ENCODE data around the gene ACTL6B.

Gene ACTL6B

DNA sequence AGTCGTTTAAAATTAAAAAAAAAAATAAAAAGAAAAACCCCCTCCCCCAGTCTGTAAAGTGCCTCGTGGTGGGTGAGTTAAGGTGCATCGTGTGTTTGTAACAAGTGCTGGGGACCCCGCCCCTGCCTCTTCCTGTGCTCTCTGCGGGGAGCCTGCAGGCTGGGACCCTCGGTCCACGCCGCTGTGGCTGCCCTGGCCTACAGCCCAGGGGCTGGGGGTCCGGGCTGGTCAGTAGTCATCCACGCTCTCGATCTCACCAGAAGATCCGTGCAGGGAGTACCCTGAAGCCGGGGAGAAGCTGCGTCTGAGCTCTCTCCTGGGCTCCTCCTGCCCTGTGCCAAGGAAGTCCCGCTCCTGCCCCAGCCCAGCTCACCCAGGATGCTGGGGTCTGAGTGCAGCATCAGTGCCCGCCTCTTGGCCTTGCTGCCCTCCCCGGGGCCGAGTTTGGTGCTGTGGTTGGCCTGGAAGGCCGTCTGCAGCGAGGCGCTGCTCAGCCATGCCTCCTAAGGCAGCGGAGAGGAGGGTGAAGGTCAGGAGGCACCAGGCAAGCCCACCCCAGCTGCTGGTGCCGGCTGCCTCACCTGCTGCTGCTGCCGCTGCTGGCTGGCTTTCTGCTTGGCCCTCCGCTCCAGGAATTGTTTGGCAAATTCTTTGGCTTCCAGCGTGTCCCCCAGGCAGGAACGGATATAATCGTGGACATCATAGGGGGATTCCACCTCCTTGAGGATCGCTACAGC is 25.4 kb upstream of the ACTL6B start:
- Histone ChIP-seq H3K9me3 (ENCODE audit: low read length) (no peaks in the 10 kb centered on the region), H3K36me3 (ENCODE audit: insufficient read depth, low read length) (peaks cover 98% of the 10 kb centered on the region), H3K4me1 (ENCODE audit: insufficient read depth, low read length, severe bottlenecking) (peaks cover under 1% of the 10 kb centered on the region), H3K79me2 (ENCODE audit: insufficient read depth, low read length) (no peaks in the 10 kb centered on the region), H3K4me2 (ENCODE audit: low read length) (no peak overlapping the region), H3K9ac (ENCODE audit: low read length) (no peak overlapping the region), H4K20me1 (ENCODE audit: insufficient read depth, low read length) (no peaks in the 10 kb centered on the region), H3K4me3 (ENCODE audit: low read depth, low read length, poor library complexity, severe bottlenecking) (no peak overlapping the region), H3K27ac (ENCODE audit: low read depth, low read length, poor library complexity, severe bottlenecking) (no peak overlapping the region), H3F3A (ENCODE audit: insufficient read depth, low read length) (no peaks in the 10 kb centered on the region), H2AFZ (ENCODE audit: low read length) (no peak overlapping the region), H3K9me2 (ENCODE audit: low read depth, low read length) (no peaks in the 10 kb centered on the region), H3K27me3 (ENCODE audit: insufficient read depth, low read length) (no peaks in the 10 kb centered on the region)
- TF ChIP-seq, protein P1, sequence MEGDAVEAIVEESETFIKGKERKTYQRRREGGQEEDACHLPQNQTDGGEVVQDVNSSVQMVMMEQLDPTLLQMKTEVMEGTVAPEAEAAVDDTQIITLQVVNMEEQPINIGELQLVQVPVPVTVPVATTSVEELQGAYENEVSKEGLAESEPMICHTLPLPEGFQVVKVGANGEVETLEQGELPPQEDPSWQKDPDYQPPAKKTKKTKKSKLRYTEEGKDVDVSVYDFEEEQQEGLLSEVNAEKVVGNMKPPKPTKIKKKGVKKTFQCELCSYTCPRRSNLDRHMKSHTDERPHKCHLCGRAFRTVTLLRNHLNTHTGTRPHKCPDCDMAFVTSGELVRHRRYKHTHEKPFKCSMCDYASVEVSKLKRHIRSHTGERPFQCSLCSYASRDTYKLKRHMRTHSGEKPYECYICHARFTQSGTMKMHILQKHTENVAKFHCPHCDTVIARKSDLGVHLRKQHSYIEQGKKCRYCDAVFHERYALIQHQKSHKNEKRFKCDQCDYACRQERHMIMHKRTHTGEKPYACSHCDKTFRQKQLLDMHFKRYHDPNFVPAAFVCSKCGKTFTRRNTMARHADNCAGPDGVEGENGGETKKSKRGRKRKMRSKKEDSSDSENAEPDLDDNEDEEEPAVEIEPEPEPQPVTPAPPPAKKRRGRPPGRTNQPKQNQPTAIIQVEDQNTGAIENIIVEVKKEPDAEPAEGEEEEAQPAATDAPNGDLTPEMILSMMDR (IDR thresholded peaks at IDR 0.05; ENCODE audit: low read length) = no peak
- no peak for TF ChIP-seq EZH2 (IDR thresholded peaks at IDR 0.05; ENCODE audit: borderline replicate concordance, low read length)

GRCh38 chr7:100680576-100681271 is 24.5 kb upstream of the ACTL6B start:
- H3K79me2 ChIP-seq (ENCODE audit: insufficient read depth, low read length) = no peaks in the 10 kb centered on the region
- TF ChIP-seq EZH2 (IDR thresholded peaks at IDR 0.05; ENCODE audit: borderline replicate concordance, low read length) = no peak
- TF ChIP-seq, protein P1 (IDR thresholded peaks at IDR 0.05; ENCODE audit: low read length) = no peak
- H3K9ac ChIP-seq (ENCODE audit: low read length) = no peak overlapping the region
- no peaks in the 10 kb centered on the region for H3K9me2 ChIP-seq (ENCODE audit: low read depth, low read length)
- no peaks in the 10 kb centered on the region for H3K9me3 ChIP-seq (ENCODE audit: low read length)
- H3K27me3 ChIP-seq (ENCODE audit: insufficient read depth, low read length) = no peaks in the 10 kb centered on the region
- H2AFZ ChIP-seq (ENCODE audit: low read length) = no peak overlapping the region
- H3K4me2 ChIP-seq (ENCODE audit: low read length) = no peak overlapping the region
- no peak overlapping the region for H3K4me3 ChIP-seq (ENCODE audit: low read depth, low read length, poor library complexity, severe bottlenecking)
- H3K36me3 ChIP-seq (ENCODE audit: insufficient read depth, low read length) = peaks cover 92% of the 10 kb centered on the region
- no peaks in the 10 kb centered on the region for H4K20me1 ChIP-seq (ENCODE audit: insufficient read depth, low read length)
- no peak overlapping the region for H3K27ac ChIP-seq (ENCODE audit: low read depth, low read length, poor library complexity, severe bottlenecking)
- peaks cover 6% of the 10 kb centered on the region for H3K4me1 ChIP-seq (ENCODE audit: insufficient read depth, low read length, severe bottlenecking)
- no peaks in the 10 kb centered on the region for H3F3A ChIP-seq (ENCODE audit: insufficient read depth, low read length)

- H3K36me3 ChIP-seq (ENCODE audit: insufficient read depth, low read length) = peaks cover 86% of the 10 kb centered on the region
- no peak overlapping the region for H3K9ac ChIP-seq (ENCODE audit: low read length)
- no peaks in the 10 kb centered on the region for H4K20me1 ChIP-seq (ENCODE audit: insufficient read depth, low read length)
- no peaks in the 10 kb centered on the region for H3K27me3 ChIP-seq (ENCODE audit: insufficient read depth, low read length)
- no peaks in the 10 kb centered on the region for H3K79me2 ChIP-seq (ENCODE audit: insufficient read depth, low read length)
- H3K4me2 ChIP-seq (ENCODE audit: low read length) = no peak overlapping the region
- H3K4me1 ChIP-seq (ENCODE audit: insufficient read depth, low read length, severe bottlenecking) = peaks cover 6% of the 10 kb centered on the region
- H3K27ac ChIP-seq (ENCODE audit: low read depth, low read length, poor library complexity, severe bottlenecking) = no peak overlapping the region
- H3K9me3 ChIP-seq (ENCODE audit: low read length) = no peaks in the 10 kb centered on the region
- H2AFZ ChIP-seq (ENCODE audit: low read length) = no peak overlapping the region
- H3K4me3 ChIP-seq (ENCODE audit: low read depth, low read length, poor library complexity, severe bottlenecking) = no peak overlapping the region
- no peaks in the 10 kb centered on the region for H3F3A ChIP-seq (ENCODE audit: insufficient read depth, low read length)
- no peaks in the 10 kb centered on the region for H3K9me2 ChIP-seq (ENCODE audit: low read depth, low read length)
- TF ChIP-seq, protein P1 (IDR thresholded peaks at IDR 0.05; ENCODE audit: low read length) = no peak
- no peak for TF ChIP-seq EZH2 (IDR thresholded peaks at IDR 0.05; ENCODE audit: borderline replicate concordance, low read length)
These were observed 23.8 kb upstream of the ACTL6B start for GRCh38 chr7:100679927-100680575.
